GM23338 (cell line): Measurements from ENCODE around the gene TXLNB. TPM values are rescaled to one million over a fixed set of nuclear protein-coding genes. Genes with fewer than 3 reads are reported as not detected.

Experiments used
- ATAC-seq: fragments of 200-7000 bp; cut with Tn5 transposase; 3 replicates; pipeline ENCODE4 v1.9.1; 2020
- DNase-seq: peaks from one replicate; pipeline ENCODE4 v3.0.0-alpha.2; 2015; ENCODE audit warnings: low spot score
- H2AFZ ChIP-seq: fragments of 200-600 bp; sonication (generic); 2 replicates; pipeline ENCODE4 v1.8.0; 2016; ENCODE audit warnings: antibody characterized with exemption, mild to moderate bottlenecking, moderate library complexity
- H3F3A ChIP-seq: fragments of 200-600 bp; sonication (generic); replicated peaks from 2 replicates; pipeline ENCODE4 v1.8.0; 2017; ENCODE audit warnings: antibody characterized with exemption, mixed run types, low read depth
- H3K27ac ChIP-seq: fragments of 200-600 bp; sonication (generic); 2 replicates; pipeline ENCODE4 v1.6.1; 2016; ENCODE audit warnings: low read depth
- H3K27me3 ChIP-seq: fragments of 200-600 bp; sonication (generic); 2 replicates; pipeline ENCODE4 v1.8.0; 2016; ENCODE audit warnings: mild to moderate bottlenecking, mixed run types, moderate library complexity; ENCODE audit not compliant: insufficient read depth
- H3K36me3 ChIP-seq: fragments of 200-600 bp; sonication (generic); 2 replicates; pipeline ENCODE4 v1.8.0; 2016; ENCODE audit warnings: mild to moderate bottlenecking; ENCODE audit not compliant: insufficient read depth
- H3K4me1 ChIP-seq: fragments of 200-600 bp; sonication (generic); 2 replicates; pipeline ENCODE4 v1.8.0; 2016; ENCODE audit warnings: mild to moderate bottlenecking, moderate library complexity; ENCODE audit not compliant: insufficient read depth
- H3K4me2 ChIP-seq: fragments of 200-600 bp; sonication (generic); 2 replicates; pipeline ENCODE4 v1.7.1; 2017; ENCODE audit warnings: mixed run types
- H3K4me3 ChIP-seq: fragments of 200-600 bp; sonication (generic); 2 replicates; pipeline ENCODE4 v1.6.1; 2016; ENCODE audit warnings: mixed run types
- H3K79me2 ChIP-seq: fragments of 200-600 bp; sonication (generic); replicated peaks from 2 replicates; pipeline ENCODE4 v1.8.0; 2017; ENCODE audit warnings: mild to moderate bottlenecking; ENCODE audit not compliant: insufficient read depth
- H3K9me2 ChIP-seq: fragments of 200-600 bp; sonication (generic); 2 replicates; pipeline ENCODE4 v1.8.0; 2017; ENCODE audit not compliant: insufficient read depth
- H4K20me1 ChIP-seq: fragments of 200-600 bp; sonication (generic); replicated peaks from 2 replicates; pipeline ENCODE4 v1.8.0; 2017; ENCODE audit warnings: mild to moderate bottlenecking; ENCODE audit not compliant: insufficient read depth
- H3K27ac Mint-ChIP-seq: 2 replicates; pipeline ENCODE4 v1.8.0; 2020; ENCODE audit warnings: inconsistent platforms, mild to moderate bottlenecking, moderate library complexity, mixed read lengths
- H3K27me3 Mint-ChIP-seq: 3 replicates; pipeline ENCODE4 v1.8.0; 2022; ENCODE audit warnings: low read depth, mild to moderate bottlenecking, moderate library complexity, mixed read lengths, inconsistent platforms; ENCODE audit not compliant: insufficient read depth, poor library complexity
- H3K36me3 Mint-ChIP-seq: 3 replicates; pipeline ENCODE4 v1.8.0; 2021; ENCODE audit warnings: low read depth, mild to moderate bottlenecking, inconsistent platforms, moderate library complexity, mixed read lengths
- H3K4me1 Mint-ChIP-seq: 3 replicates; pipeline ENCODE4 v1.8.0; 2020; ENCODE audit warnings: mild to moderate bottlenecking, inconsistent platforms, mixed read lengths
- H3K4me3 Mint-ChIP-seq: 3 replicates; pipeline ENCODE4 v1.8.0; 2021; ENCODE audit warnings: moderate library complexity, mild to moderate bottlenecking, inconsistent platforms, mixed read lengths
- H3K9me3 Mint-ChIP-seq: 3 replicates; pipeline ENCODE4 v1.8.0; 2020; ENCODE audit warnings: moderate library complexity, mild to moderate bottlenecking, inconsistent platforms, mixed read lengths
- CREB1 ChIP-seq: fragments of 250-450 bp; sonication (Bioruptor Pico); IDR thresholded peaks from 2 replicates; pipeline ENCODE4 v1.5.0; 2020; ENCODE audit warnings: low read depth, mild to moderate bottlenecking, moderate library complexity
- ETS1 ChIP-seq: IDR thresholded peaks from 2 replicates; pipeline ENCODE4 v1.6.1; 2016; ENCODE audit warnings: antibody characterized with exemption
- EZH2 ChIP-seq: fragments of 200-600 bp; sonication (generic); IDR thresholded peaks from one replicate; pipeline ENCODE4 v1.8.0; 2017; ENCODE audit warnings: antibody characterized with exemption, mild to moderate bottlenecking, low read depth; ENCODE audit not compliant: unreplicated experiment
- EZH2phosphoT487 ChIP-seq: fragments of 200-600 bp; sonication (generic); IDR thresholded peaks from one replicate; pipeline ENCODE4 v1.8.1; 2018; ENCODE audit warnings: antibody characterized with exemption; ENCODE audit not compliant: unreplicated experiment
- JUNB ChIP-seq: IDR thresholded peaks from one replicate; pipeline ENCODE4 v1.6.1; 2016; ENCODE audit warnings: antibody characterized with exemption; ENCODE audit not compliant: unreplicated experiment
- NANOG ChIP-seq: IDR thresholded peaks from 2 replicates; pipeline ENCODE4 v1.6.1; 2016; ENCODE audit warnings: antibody characterized with exemption, borderline replicate concordance
- POLR2AphosphoS5 ChIP-seq: IDR thresholded peaks from 2 replicates; pipeline ENCODE4 v1.6.1; 2016; ENCODE audit warnings: antibody characterized with exemption, low read depth
- REST ChIP-seq: IDR thresholded peaks from one replicate; pipeline ENCODE4 v1.6.1; 2018; ENCODE audit warnings: antibody characterized with exemption; ENCODE audit not compliant: unreplicated experiment
- STAT1 ChIP-seq: IDR thresholded peaks from one replicate; pipeline ENCODE4 v1.6.1; 2016; ENCODE audit warnings: antibody characterized with exemption; ENCODE audit not compliant: unreplicated experiment
- ZNF114 ChIP-seq: fragments of 250-450 bp; sonication (Bioruptor Pico); IDR thresholded peaks from 2 replicates; pipeline ENCODE4 v1.5.0; 2020; ENCODE audit warnings: mild to moderate bottlenecking, moderate library complexity
- ZNF462 ChIP-seq: fragments of 250-450 bp; sonication (Bioruptor Pico); IDR thresholded peaks from 2 replicates; pipeline ENCODE4 v1.5.0; 2020; ENCODE audit warnings: mild to moderate bottlenecking, moderate library complexity
- polyA plus RNA-seq: library from polyadenylated mRNA; unstranded; fragments of >200 nt; fragmentation: Nextera tagmentation; extraction: Ambion mirVana; gene quantifications from 2 replicates; pipeline ENCODE4 v1.2.1, GENCODE V29; 2016
- total RNA-seq: library from RNA; depleted of rRNA; stranded (reverse); fragments of >200 nt; shearing (Covaris generic); gene quantifications from 2 replicates; pipeline ENCODE4 v1.2.3, GENCODE V29; 2014

The TXLNB gene
- total and polyA plus RNA-seq, 2 experiments from 2014 or later, result 0.11 to 0.28 TPM

GRCh38 chr6:139247618-139248017 is 44.2 kb downstream of the TXLNB start:
- no peaks in the 10 kb centered on the region for H3F3A ChIP-seq
- no peaks in the 10 kb centered on the region for H4K20me1 ChIP-seq
- H3K36me3 ChIP-seq, result no peaks in the 10 kb centered on the region
- Mint-ChIP-seq H3K4me1 (no peaks in the 10 kb centered on the region; the same call in 1 of the 3 replicates), H3K27ac (no peak overlapping the region), H3K36me3 (no peaks in the 10 kb centered on the region), H3K4me3 (no peak overlapping the region), H3K9me3 (no peaks in the 10 kb centered on the region), H3K27me3 (no peaks in the 10 kb centered on the region)
- no peak overlapping the region for H3K4me2 ChIP-seq
- ATAC-seq (no peak), DNase-seq (no peak)
- H3K27ac ChIP-seq, result no peak overlapping the region
- TF ChIP-seq ETS1 (no peak), POLR2AphosphoS5 (no peak), CREB1 (no peak), EZH2 (no peak)
- no peak overlapping the region for H2AFZ ChIP-seq
- H3K9me2 ChIP-seq, result no peaks in the 10 kb centered on the region
- no peaks in the 10 kb centered on the region for H3K27me3 ChIP-seq
- no peaks in the 10 kb centered on the region for H3K79me2 ChIP-seq
- H3K4me1 ChIP-seq, result no peaks in the 10 kb centered on the region
- no peak overlapping the region for H3K4me3 ChIP-seq

GRCh38 chr6:139243536-139243935 is 48.3 kb downstream of the TXLNB start:
- H3K27ac ChIP-seq, result no peak overlapping the region
- H3K9me2 ChIP-seq, result no peaks in the 10 kb centered on the region
- no peaks in the 10 kb centered on the region for H3F3A ChIP-seq
- H4K20me1 ChIP-seq, result no peaks in the 10 kb centered on the region
- DNase-seq, result no peak
- H3K36me3 ChIP-seq, result no peaks in the 10 kb centered on the region
- ATAC-seq, result no peak
- H3K4me3 ChIP-seq, result no peak overlapping the region
- H3K4me1 ChIP-seq, result no peaks in the 10 kb centered on the region
- no peak overlapping the region for H3K4me2 ChIP-seq
- Mint-ChIP-seq H3K27ac (no peak overlapping the region), H3K27me3 (no peaks in the 10 kb centered on the region), H3K36me3 (no peaks in the 10 kb centered on the region), H3K4me1 (no peaks in the 10 kb centered on the region; the same call in 1 of the 3 replicates), H3K4me3 (no peak overlapping the region), H3K9me3 (no peaks in the 10 kb centered on the region)
- no peaks in the 10 kb centered on the region for H3K27me3 ChIP-seq
- no peak overlapping the region for H2AFZ ChIP-seq
- no peaks in the 10 kb centered on the region for H3K79me2 ChIP-seq
- TF ChIP-seq ZNF462 (CRISPR knock-in tag) (no peak), REST (no peak), STAT1 (no peak), JUNB (no peak), EZH2 (no peak), ETS1 (no peak), NANOG (no peak), EZH2phosphoT487 (no peak), ZNF114 (CRISPR knock-in tag) (no peak)
